MM.1S (cell line): ENCODE data around the gene ALLC.

Experiments used
- EZH2 ChIP-seq: fragments of 300-600 bp; sonication (generic); optimal IDR thresholded peaks from 2 replicates; pipeline ENCODE3; 2017; ENCODE audit warnings: low read depth, mild to moderate bottlenecking, antibody characterized with exemption, low read length, mixed read lengths
- EZH2phosphoT487 ChIP-seq: fragments of 300-600 bp; sonication (generic); IDR thresholded peaks from 2 replicates; pipeline ENCODE4 v1.6.1; 2018; ENCODE audit warnings: antibody characterized with exemption, low read length
- TF ChIP-seq, protein P1 (sequence below): fragments of 300-600 bp; sonication (generic); IDR thresholded peaks from 2 replicates; pipeline ENCODE4 v1.5.1; 2016; ENCODE audit warnings: antibody characterized with exemption, low read length, mixed read lengths

DNA sequence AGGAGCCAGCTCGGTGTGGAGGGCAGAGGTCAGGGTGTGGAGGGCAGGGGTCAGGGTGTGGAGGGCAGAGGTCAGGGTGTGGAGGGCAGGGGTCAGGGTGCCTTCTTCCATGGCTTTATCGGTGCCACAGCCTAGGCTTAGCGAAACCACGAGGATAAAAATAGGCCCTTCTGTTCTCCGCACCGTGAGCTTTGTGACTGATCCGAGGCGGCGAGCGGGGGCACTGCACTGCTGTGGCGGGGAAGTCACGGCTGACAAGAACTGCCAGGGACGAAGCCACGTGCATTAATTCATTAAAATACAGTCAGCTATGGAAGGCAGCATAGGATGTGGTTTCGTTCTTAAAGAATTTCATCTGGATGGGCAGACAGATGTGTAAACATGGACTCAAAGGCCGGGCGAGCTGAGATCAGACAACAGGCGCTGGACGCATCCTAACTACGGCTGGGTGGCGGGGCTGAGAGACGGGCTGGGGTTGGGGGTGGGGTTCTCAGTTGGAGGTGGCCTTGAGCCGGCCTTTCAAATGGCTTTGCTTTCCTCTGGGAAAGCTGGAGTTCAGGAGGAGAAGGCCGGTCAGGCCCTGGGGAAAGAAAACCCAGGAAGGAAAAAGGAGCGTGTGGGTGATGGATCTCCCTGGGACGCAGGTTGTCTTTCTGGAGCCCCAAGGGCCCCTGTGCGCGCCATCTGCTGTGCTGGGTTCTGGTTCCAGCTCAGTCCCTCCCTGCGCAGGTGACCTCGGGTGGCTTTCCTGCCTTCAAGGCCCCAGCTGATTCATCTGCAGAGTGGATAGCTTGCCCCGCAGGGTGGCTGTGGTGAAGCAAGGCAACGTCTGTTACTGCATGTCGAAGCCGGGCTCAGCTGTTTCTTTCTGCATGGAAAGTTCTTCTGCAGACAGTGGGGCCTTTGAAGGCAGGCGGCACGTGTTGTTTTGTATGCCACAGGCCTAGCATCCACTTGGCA lies 958 bp upstream of the ALLC start:
- TF ChIP-seq, protein P1, sequence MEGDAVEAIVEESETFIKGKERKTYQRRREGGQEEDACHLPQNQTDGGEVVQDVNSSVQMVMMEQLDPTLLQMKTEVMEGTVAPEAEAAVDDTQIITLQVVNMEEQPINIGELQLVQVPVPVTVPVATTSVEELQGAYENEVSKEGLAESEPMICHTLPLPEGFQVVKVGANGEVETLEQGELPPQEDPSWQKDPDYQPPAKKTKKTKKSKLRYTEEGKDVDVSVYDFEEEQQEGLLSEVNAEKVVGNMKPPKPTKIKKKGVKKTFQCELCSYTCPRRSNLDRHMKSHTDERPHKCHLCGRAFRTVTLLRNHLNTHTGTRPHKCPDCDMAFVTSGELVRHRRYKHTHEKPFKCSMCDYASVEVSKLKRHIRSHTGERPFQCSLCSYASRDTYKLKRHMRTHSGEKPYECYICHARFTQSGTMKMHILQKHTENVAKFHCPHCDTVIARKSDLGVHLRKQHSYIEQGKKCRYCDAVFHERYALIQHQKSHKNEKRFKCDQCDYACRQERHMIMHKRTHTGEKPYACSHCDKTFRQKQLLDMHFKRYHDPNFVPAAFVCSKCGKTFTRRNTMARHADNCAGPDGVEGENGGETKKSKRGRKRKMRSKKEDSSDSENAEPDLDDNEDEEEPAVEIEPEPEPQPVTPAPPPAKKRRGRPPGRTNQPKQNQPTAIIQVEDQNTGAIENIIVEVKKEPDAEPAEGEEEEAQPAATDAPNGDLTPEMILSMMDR, result no peak
- no peak for TF ChIP-seq EZH2
- no peak for TF ChIP-seq EZH2phosphoT487
